Upper lobe of right lung (tissue), 1 donor: Measurements from ENCODE around the gene PSMB9. TPM values are rescaled to one million over a fixed set of nuclear protein-coding genes. Genes with fewer than 3 reads are reported as not detected.

ENCODE experiments used
- ATAC-seq: fragments of 200-7000 bp; cut with Tn5 transposase; one replicate; pipeline ENCODE4 v1.9.1; 2020; ENCODE audit warnings: mild to moderate bottlenecking, moderate library complexity
- DNase-seq: peaks from one replicate; pipeline ENCODE4 v3.0.0-alpha.2; 2020
- H3K27ac ChIP-seq: fragments of 200-600 bp; one replicate; pipeline ENCODE4 v1.8.0; 2022
- H3K27me3 ChIP-seq: fragments of 200-600 bp; one replicate; pipeline ENCODE4 v1.8.0; 2022; ENCODE audit warnings: mild to moderate bottlenecking
- H3K36me3 ChIP-seq: fragments of 200-600 bp; one replicate; pipeline ENCODE4 v1.8.0; 2022
- H3K4me1 ChIP-seq: fragments of 200-600 bp; one replicate; pipeline ENCODE4 v1.8.0; 2022
- H3K4me3 ChIP-seq: fragments of 200-600 bp; one replicate; pipeline ENCODE4 v1.8.0; 2022; ENCODE audit warnings: mild to moderate bottlenecking
- H3K9me3 ChIP-seq: fragments of 200-600 bp; one replicate; pipeline ENCODE4 v1.8.0; 2022
- CTCF ChIP-seq: fragments of 200-600 bp; IDR thresholded peaks from one replicate; pipeline ENCODE4 v1.8.0; 2022; ENCODE audit warnings: antibody characterized with exemption
- intact Hi-C: fragments of 100-400 bp; cut with DNase I; formaldehyde crosslinking; loops from one replicate; pipeline ENCODE4 v1.11.0; 2022
- total RNA-seq: library from RNA; stranded (reverse); fragmentation: NEBNext Ultra II Directional; extraction: Animal tissue kit (Norgen Biotek cat#: 25700); gene quantifications from one replicate; pipeline ENCODE4 v1.2.1, GENCODE V29; 2021
- donor health status: DM: no; HTN: yes; CAD: no; lungs with severe emphysema.

Gene PSMB9
- total RNA-seq, 1 donor from 2014 or later, result 47.2 TPM

GRCh38 chr6:32815996-32816395 lies 38.0 kb upstream of the PSMB9 start:
- Histone ChIP-seq H3K27me3 (no peaks in the 10 kb centered on the region), H3K4me1 (no peaks in the 10 kb centered on the region), H3K36me3 (no peaks in the 10 kb centered on the region), H3K4me3 (no peak overlapping the region), H3K9me3 (no peaks in the 10 kb centered on the region), H3K27ac (no peak overlapping the region)
- ATAC-seq (no peak), DNase-seq (no peak)
- intact Hi-C loops, result no loop called here
- no peak for TF ChIP-seq CTCF

- Histone ChIP-seq H3K4me3 (no peak within 1 kb of the TSS), H3K9me3 (no peaks in the 10 kb centered on the region), H3K27ac (no peak within 1 kb of the TSS), H3K4me1 (no peaks in the 10 kb centered on the region), H3K27me3 (no peaks in the 10 kb centered on the region), H3K36me3 (no peaks in the 10 kb centered on the region)
- TF ChIP-seq CTCF, result no peak
- DNase-seq (no peak), ATAC-seq (peak; percentile 81)
- intact Hi-C loops, result no loop called here
Observed at GRCh38 chr6:32816746-32817204, 37.2 kb upstream of the PSMB9 start, which contains the start of gene HLA-DOB. HLA-DOB (minus strand) TSS chr6:32817002; CDS start chr6:32816951, 51 bp downstream.

DNA sequence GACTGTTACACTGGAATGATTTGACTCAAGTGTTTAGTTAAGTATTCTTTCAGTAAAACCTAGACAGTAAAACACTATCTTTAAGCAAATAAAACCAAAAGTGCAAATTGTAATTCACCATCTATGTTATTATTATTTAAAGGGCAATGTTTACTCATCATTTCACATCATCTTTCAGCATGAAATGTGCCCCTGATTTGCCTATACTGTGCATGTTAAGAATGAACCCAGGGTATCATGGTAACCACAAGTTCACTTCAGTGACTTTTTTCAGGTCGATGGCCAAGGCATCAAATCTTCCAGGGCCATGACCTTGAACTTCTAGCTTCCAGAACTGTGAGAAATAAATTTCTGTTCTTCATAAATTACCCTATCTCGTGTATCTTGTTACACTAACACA lies 35.1 kb upstream of the PSMB9 start:
- TF ChIP-seq CTCF, result no peak
- H3K27ac ChIP-seq, result no peak overlapping the region
- no peaks in the 10 kb centered on the region for H3K27me3 ChIP-seq
- H3K4me3 ChIP-seq, result no peak overlapping the region
- DNase-seq (no peak), ATAC-seq (no peak)
- intact Hi-C loops, result no loop called here
- H3K4me1 ChIP-seq, result no peaks in the 10 kb centered on the region
- no peaks in the 10 kb centered on the region for H3K9me3 ChIP-seq
- no peaks in the 10 kb centered on the region for H3K36me3 ChIP-seq

DNA sequence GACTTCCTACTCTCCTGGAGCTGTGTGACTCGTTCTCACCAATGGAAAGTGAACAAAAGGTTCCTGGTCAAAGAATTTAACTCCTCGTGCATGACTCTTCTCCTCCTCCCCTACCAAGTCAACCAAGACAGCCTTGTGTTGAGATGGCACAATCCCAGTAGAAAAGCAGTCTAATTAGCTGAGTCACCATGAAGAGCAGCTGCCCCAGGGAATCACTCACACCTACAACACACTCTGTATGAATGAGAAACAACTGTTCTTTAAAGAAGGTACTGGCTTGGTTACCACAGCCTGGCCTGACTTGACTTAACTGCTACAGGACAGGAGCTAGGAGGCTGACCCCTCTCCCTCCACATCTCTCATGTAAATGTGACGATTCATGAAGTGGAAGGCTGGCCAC lies 34.3 kb upstream of the PSMB9 start:
- H3K9me3 ChIP-seq, result no peaks in the 10 kb centered on the region
- H3K4me3 ChIP-seq, result no peak overlapping the region
- no peak for ATAC-seq
- intact Hi-C loops, result no loop called here
- H3K4me1 ChIP-seq, result no peaks in the 10 kb centered on the region
- H3K27me3 ChIP-seq, result no peaks in the 10 kb centered on the region
- no peaks in the 10 kb centered on the region for H3K36me3 ChIP-seq
- no peak for DNase-seq
- no peak for TF ChIP-seq CTCF
- no peak overlapping the region for H3K27ac ChIP-seq

DNA sequence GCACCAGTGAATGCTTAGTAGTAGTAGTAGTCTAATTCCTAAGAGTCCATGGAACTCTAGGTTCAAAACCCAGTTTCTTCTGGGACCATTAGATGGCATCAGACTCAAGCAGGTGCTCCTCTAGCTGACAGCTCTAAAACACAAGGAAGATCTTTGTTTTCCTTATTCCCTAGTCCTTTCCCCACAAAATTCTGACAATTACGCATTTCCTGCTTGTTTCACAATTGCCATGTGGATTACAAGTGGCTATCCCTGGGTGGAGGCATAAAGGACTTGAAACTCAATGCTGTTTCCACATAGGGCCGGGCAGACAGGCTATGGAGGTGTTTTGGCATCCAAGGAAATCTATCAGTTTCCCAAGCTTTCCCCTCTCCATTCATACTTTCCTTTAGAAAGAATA lies 28.0 kb upstream of the PSMB9 start:
- DNase-seq (no peak), ATAC-seq (peak; percentile 61)
- Histone ChIP-seq H3K27me3 (no peaks in the 10 kb centered on the region), H3K27ac (no peak overlapping the region), H3K9me3 (no peaks in the 10 kb centered on the region), H3K36me3 (peaks cover 30% of the 10 kb centered on the region), H3K4me3 (no peak overlapping the region), H3K4me1 (no peaks in the 10 kb centered on the region)
- peak; percentile 41 for TF ChIP-seq CTCF
- intact Hi-C loops, result loop anchor here (5.0 kb wide), 1 partner anchor 41 kb away; no protein-coding TSS in a partner anchor

- no peak for DNase-seq
- intact Hi-C loops, result loop anchor here (5.0 kb wide), 1 partner anchor 40 kb away; no protein-coding TSS in a partner anchor
- H3K27ac ChIP-seq, result no peak overlapping the region
- no peaks in the 10 kb centered on the region for H3K27me3 ChIP-seq
- no peaks in the 10 kb centered on the region for H3K4me1 ChIP-seq
- no peak overlapping the region for H3K4me3 ChIP-seq
- ATAC-seq, result no peak
- no peaks in the 10 kb centered on the region for H3K9me3 ChIP-seq
- TF ChIP-seq CTCF, result no peak
- H3K36me3 ChIP-seq, result peaks cover 39% of the 10 kb centered on the region
Observed at GRCh38 chr6:32827025-32827424, 27.0 kb upstream of the PSMB9 start.
